OCI-LY1 (cell line): Measurements from ENCODE around the gene MRPL28.
A peak's percentile ranks its signal among the peaks of the same experiment; 100 is the strongest.

Experiments
- H2AFZ ChIP-seq: fragments of 200-600 bp; sonication (generic), shearing (Covaris generic); 2 replicates; pipeline ENCODE4 v1.6.0; 2014; ENCODE audit warnings: antibody characterized with exemption, mild to moderate bottlenecking, low read length
- H3F3A ChIP-seq: fragments of 200-600 bp; sonication (generic), shearing (Covaris generic); 2 replicates; pipeline ENCODE4 v1.6.0; 2014; ENCODE audit warnings: mild to moderate bottlenecking, antibody characterized with exemption, low read length, moderate library complexity; ENCODE audit not compliant: insufficient read depth
- H3K27ac ChIP-seq: fragments of 200-600 bp; sonication (generic); 2 replicates; pipeline ENCODE4 v1.5.1; 2014; ENCODE audit warnings: low read length, mixed run types, mild to moderate bottlenecking, low read depth; ENCODE audit not compliant: poor library complexity, severe bottlenecking
- H3K27me3 ChIP-seq: fragments of 200-600 bp; sonication (generic); 2 replicates; pipeline ENCODE4 v1.6.0; 2014; ENCODE audit warnings: antibody characterized with exemption, mild to moderate bottlenecking, low read length, moderate library complexity; ENCODE audit not compliant: insufficient read depth
- H3K36me3 ChIP-seq: fragments of 200-600 bp; sonication (generic); 2 replicates; pipeline ENCODE4 v1.6.1; 2014; ENCODE audit warnings: mild to moderate bottlenecking, antibody characterized with exemption, low read length, moderate library complexity, mixed read lengths; ENCODE audit not compliant: insufficient read depth
- H3K4me1 ChIP-seq: fragments of 200-600 bp; sonication (generic); 2 replicates; pipeline ENCODE4 v1.5.1; 2014; ENCODE audit warnings: mild to moderate bottlenecking, low read length, moderate library complexity; ENCODE audit not compliant: insufficient read depth, severe bottlenecking
- H3K4me2 ChIP-seq: fragments of 200-600 bp; sonication (generic), shearing (Covaris generic); 2 replicates; pipeline ENCODE4 v1.6.1; 2014; ENCODE audit warnings: low read length
- H3K4me3 ChIP-seq: fragments of 200-600 bp; sonication (generic); 2 replicates; pipeline ENCODE4 v1.5.1; 2014; ENCODE audit warnings: low read length, low read depth, mild to moderate bottlenecking, mixed read lengths; ENCODE audit not compliant: poor library complexity, severe bottlenecking
- H3K79me2 ChIP-seq: fragments of 200-600 bp; shearing (Covaris generic); 2 replicates; pipeline ENCODE4 v1.6.1; 2016; ENCODE audit warnings: mixed run types, low read length, mixed read lengths; ENCODE audit not compliant: insufficient read depth
- H3K9ac ChIP-seq: fragments of 200-600 bp; sonication (generic), shearing (Covaris generic); 2 replicates; pipeline ENCODE4 v1.6.1; 2014; ENCODE audit warnings: mild to moderate bottlenecking, low read length, mixed read lengths
- H3K9me2 ChIP-seq: fragments of 200-600 bp; sonication (generic), shearing (Covaris generic); 2 replicates; pipeline ENCODE4 v1.6.1; 2014; ENCODE audit warnings: low read depth, mild to moderate bottlenecking, low read length, mixed read lengths
- H3K9me3 ChIP-seq: fragments of 200-600 bp; shearing (Covaris generic); 2 replicates; pipeline ENCODE4 v1.6.1; 2014; ENCODE audit warnings: low read length, mixed read lengths
- H4K20me1 ChIP-seq: fragments of 200-600 bp; sonication (generic), shearing (Covaris generic); 2 replicates; pipeline ENCODE4 v1.6.0; 2016; ENCODE audit warnings: mild to moderate bottlenecking, low read length; ENCODE audit not compliant: insufficient read depth
- CTCF ChIP-seq: fragments of 200-600 bp; sonication (generic), shearing (Covaris generic); IDR thresholded peaks from 2 replicates; pipeline ENCODE4 v1.5.1; 2017; ENCODE audit warnings: mild to moderate bottlenecking, antibody characterized with exemption, low read length, moderate library complexity, mixed read lengths
- EZH2 ChIP-seq: fragments of 200-600 bp; sonication (generic), shearing (Covaris generic); IDR thresholded peaks from 2 replicates; pipeline ENCODE4 v1.8.0; 2017; ENCODE audit warnings: borderline replicate concordance, mixed run types, mild to moderate bottlenecking, antibody characterized with exemption, low read length, moderate library complexity, mixed read lengths

The MRPL28 gene

GRCh38 chr16:399340-400019 lies 29.1 kb upstream of the MRPL28 start:
- H3K27me3 ChIP-seq: no peaks in the 10 kb centered on the region; the same call in 1 of the 2 replicates
- peak overlapping the region; percentile 85; the same call in 1 of the 2 replicates for H3K4me2 ChIP-seq
- H3K9me3 ChIP-seq: no peaks in the 10 kb centered on the region
- H3K4me1 ChIP-seq: peaks cover 21% of the 10 kb centered on the region
- H3K4me3 ChIP-seq: peak overlapping the region; percentile 79
- no peaks in the 10 kb centered on the region for H4K20me1 ChIP-seq
- H3K79me2 ChIP-seq: no peaks in the 10 kb centered on the region
- TF ChIP-seq EZH2: no peak
- TF ChIP-seq CTCF: no peak
- peak overlapping the region; percentile 61 for H3K27ac ChIP-seq
- H2AFZ ChIP-seq: no peak overlapping the region
- 0 out of 2 replicates have a peak, but pooled peaks cover 3% of the 10 kb centered on the region for H3K36me3 ChIP-seq
- H3K9me2 ChIP-seq: no peaks in the 10 kb centered on the region
- no peak overlapping the region; the same call in 1 of the 2 replicates for H3K9ac ChIP-seq
- 0 out of 2 replicates have a peak, but pooled peaks cover 13% of the 10 kb centered on the region for H3F3A ChIP-seq

- H3K27me3 ChIP-seq: no peaks in the 10 kb centered on the region; the same call in 1 of the 2 replicates
- no peak overlapping the region for H2AFZ ChIP-seq
- 0 out of 2 replicates have a peak, but pooled peaks cover 13% of the 10 kb centered on the region for H3F3A ChIP-seq
- no peak overlapping the region for H3K4me3 ChIP-seq
- H4K20me1 ChIP-seq: no peaks in the 10 kb centered on the region
- peak overlapping the region; percentile 24 for H3K27ac ChIP-seq
- 0 out of 2 replicates have a peak, but pooled peaks cover 3% of the 10 kb centered on the region for H3K36me3 ChIP-seq
- TF ChIP-seq EZH2: no peak
- TF ChIP-seq CTCF: no peak
- no peaks in the 10 kb centered on the region for H3K9me2 ChIP-seq
- H3K9ac ChIP-seq: no peak overlapping the region
- no peaks in the 10 kb centered on the region for H3K9me3 ChIP-seq
- H3K4me1 ChIP-seq: peaks cover 21% of the 10 kb centered on the region
- H3K79me2 ChIP-seq: no peaks in the 10 kb centered on the region
- no peak overlapping the region; the same call in 1 of the 2 replicates for H3K4me2 ChIP-seq
These were observed 28.4 kb upstream of the MRPL28 start for GRCh38 chr16:398561-399339.

- Histone ChIP-seq H3K4me1 (peaks cover 21% of the 10 kb centered on the region), H3K27me3 (no peaks in the 10 kb centered on the region; the same call in 1 of the 2 replicates), H3K4me2 (no peak overlapping the region; the same call in 1 of the 2 replicates), H3K4me3 (no peak overlapping the region), H4K20me1 (no peaks in the 10 kb centered on the region), H3K27ac (peak overlapping the region; percentile 24), H3K36me3 (0 out of 2 replicates have a peak, but pooled peaks cover 3% of the 10 kb centered on the region), H3F3A (0 out of 2 replicates have a peak, but pooled peaks cover 13% of the 10 kb centered on the region), H3K9ac (no peak overlapping the region), H3K9me3 (no peaks in the 10 kb centered on the region), H2AFZ (no peak overlapping the region), H3K79me2 (no peaks in the 10 kb centered on the region), H3K9me2 (no peaks in the 10 kb centered on the region)
- no peak for TF ChIP-seq EZH2
- peak; percentile 36; the same call in 1 of the 2 replicates for TF ChIP-seq CTCF
These were observed 27.5 kb upstream of the MRPL28 start for GRCh38 chr16:397736-398332.
